K562 (cell line): ENCODE data around the gene PSMD8. TPM values are rescaled to one million over a fixed set of nuclear protein-coding genes. Genes with fewer than 3 reads are reported as not detected.

ENCODE experiments used
- ATAC-seq: fragments of 200-7000 bp; cut with Tn5 transposase; 3 replicates; pipeline ENCODE4 v1.9.1; 2020; ENCODE audit warnings: moderate library complexity
- BruUV-seq: library from RNA; stranded (reverse); fragments of 400-500 nt; replicated peaks from 2 replicates; lab custom pipeline; 2021; lab: Mats Ljungman, UMichigan
- CTCF ChIA-PET: fragments of 300-600 bp; formaldehyde crosslinking; extraction: SDS; loops from one replicate; lab custom pipeline; 2021; ENCODE audit warnings: low intra/inter-chr PET ratio; lab: Yijun Ruan, JAX
- POLR2A ChIA-PET: fragments of 300-600, 350-650 bp; sonication (Branson Sonifier 250); formaldehyde crosslinking; extraction: SDS; loops from one replicate; lab custom pipeline; 2021; ENCODE audit warnings: antibody characterized with exemption, inconsistent platforms; lab: Yijun Ruan, JAX
- DNase-seq, 4 experiments: peaks; one replicate each; pipeline versions ENCODE4 v3.0.0 to v3.0.0-alpha.2; 2011 to 2018; ENCODE audit warnings: low spot score in 3 of 4, mixed read lengths in 3 of 4; ENCODE audit errors: extremely low read depth in 1 of 4
- FAIRE-seq: peaks from 2 replicates; lab custom pipeline; 2011; peaks lifted over from hg19 to GRCh38; lab: Jason Lieb, UNC
- H2AFZ ChIP-seq: 2 replicates; pipeline ENCODE4 v1.6.0; 2011; ENCODE audit warnings: low read depth, low read length, control low read depth, inconsistent platforms
- H3K27ac ChIP-seq: fragments of 200-600 bp; 3 replicates; pipeline ENCODE4 v1.8.0; 2011; ENCODE audit warnings: low read depth, mild to moderate bottlenecking, control low read depth, inconsistent platforms, low read length, moderate library complexity, mixed read lengths; ENCODE audit errors: extremely low read depth
- H3K27me3 ChIP-seq, 2 experiments: fragments of 300-600 bp in 1 of 2; 2 replicates in 1 of 2; 3 replicates in 1 of 2; pipeline versions ENCODE4 v1.6.0 to v1.8.0; 2011; ENCODE audit warnings: inconsistent platforms in 2 of 2, low read length in 2 of 2, mild to moderate bottlenecking in 1 of 2, mixed read lengths in 1 of 2, moderate library complexity in 1 of 2; ENCODE audit not compliant: control insufficient read depth in 2 of 2, insufficient read depth in 2 of 2
- H3K36me3 ChIP-seq: fragments of 300-600 bp; 3 replicates; pipeline ENCODE4 v1.8.0; 2011; ENCODE audit warnings: mild to moderate bottlenecking, low read length, inconsistent platforms; ENCODE audit not compliant: control insufficient read depth, insufficient read depth
- H3K4me1 ChIP-seq, 2 experiments: fragments of 200-600 bp in 1 of 2; replicated peaks in 1 of 2; 2 replicates in 1 of 2; 3 replicates in 1 of 2; pipeline versions ENCODE4 v1.5.1 to v1.8.0; 2011; ENCODE audit warnings: inconsistent platforms in 2 of 2, low read length in 2 of 2, mild to moderate bottlenecking in 1 of 2, mixed read lengths in 1 of 2, moderate library complexity in 1 of 2; ENCODE audit not compliant: control insufficient read depth in 2 of 2, insufficient read depth in 2 of 2
- H3K4me2 ChIP-seq: 2 replicates; pipeline ENCODE4 v1.6.1; 2011; ENCODE audit warnings: low read length, control low read depth, inconsistent platforms, mixed read lengths; ENCODE audit not compliant: insufficient read depth
- H3K4me3 ChIP-seq: fragments of 200-600 bp; sonication (generic), shearing (Covaris generic); 2 replicates; pipeline ENCODE4 v1.5.1; 2016; ENCODE audit warnings: control low read depth, inconsistent platforms
- H3K79me2 ChIP-seq: fragments of 200-600 bp; 3 replicates; pipeline ENCODE4 v1.8.0; 2011; ENCODE audit warnings: low read length, inconsistent platforms; ENCODE audit not compliant: control insufficient read depth, insufficient read depth
- H3K9ac ChIP-seq, 2 experiments: 2 replicates each; pipeline versions ENCODE4 v1.6.0 to v1.6.1; 2011; ENCODE audit warnings: low read depth in 2 of 2, low read length in 2 of 2, control low read depth in 1 of 2, inconsistent platforms in 1 of 2, mild to moderate bottlenecking in 1 of 2, mixed read lengths in 1 of 2; ENCODE audit not compliant: insufficient read depth in 1 of 2
- H3K9me1 ChIP-seq: one replicate; pipeline ENCODE4 v1.6.0; 2011; ENCODE audit warnings: inconsistent platforms, mild to moderate bottlenecking, low read length, moderate library complexity; ENCODE audit not compliant: control insufficient read depth, insufficient read depth
- H3K9me3 ChIP-seq: replicated peaks from 2 replicates; pipeline ENCODE4 v1.5.1; 2011; ENCODE audit warnings: low read depth, low read length, inconsistent platforms; ENCODE audit not compliant: control insufficient read depth, insufficient read depth
- H4K20me1 ChIP-seq: replicated peaks from 2 replicates; pipeline ENCODE4 v1.6.1; 2011; ENCODE audit warnings: low read length, inconsistent platforms, mixed read lengths; ENCODE audit not compliant: control insufficient read depth, insufficient read depth
- ARNT ChIP-seq, 2 experiments: fragments of 450-650 bp; IDR thresholded peaks; 2 replicates each; pipeline ENCODE4 v1.6.1; 2016; ENCODE audit warnings: mild to moderate bottlenecking in 1 of 2
- HMGN3 ChIP-seq: IDR thresholded peaks from 2 replicates; pipeline ENCODE4 v1.6.1; 2011; ENCODE audit warnings: borderline replicate concordance, low read depth, mild to moderate bottlenecking, mixed read lengths, low read length; ENCODE audit not compliant: insufficient read length; ENCODE audit errors: extremely low read depth
- JUND ChIP-seq, 2 experiments: IDR thresholded peaks; 2 replicates in 1 of 2; 3 replicates in 1 of 2; pipeline ENCODE4 v1.6.1; 2011; ENCODE audit warnings: borderline replicate concordance in 2 of 2, low read depth in 2 of 2, low read length in 2 of 2, improper control_type of control experiment in 1 of 2, missing biosample characterization in 1 of 2, missing genetic modification characterization in 1 of 2, missing genetic modification reagents in 1 of 2
- LARP7 ChIP-seq: fragments of 450-650 bp; IDR thresholded peaks from 2 replicates; pipeline ENCODE4 v1.6.1; 2016
- MTA3 ChIP-seq: fragments of 450-650 bp; formaldehyde crosslinking; IDR thresholded peaks from 2 replicates; pipeline ENCODE4 v1.6.1; 2017; ENCODE audit warnings: mild to moderate bottlenecking, borderline replicate concordance
- NFE2L1 ChIP-seq: fragments of 450-650 bp; IDR thresholded peaks from 2 replicates; pipeline ENCODE4 v1.6.1; 2016; ENCODE audit warnings: missing genetic modification characterization, low read depth, mild to moderate bottlenecking, missing compliant biosample characterization, moderate library complexity, borderline replicate concordance
- SMARCE1 ChIP-seq: fragments of 450-650 bp; IDR thresholded peaks from 2 replicates; pipeline ENCODE4 v1.7.1; 2016; ENCODE audit warnings: mild to moderate bottlenecking
- SPI1 ChIP-seq: IDR thresholded peaks from 2 replicates; pipeline ENCODE4 v1.6.1; 2011; ENCODE audit warnings: low read depth, low read length, control low read depth, borderline replicate concordance
- TCF3 ChIP-seq: sonication (generic); formaldehyde crosslinking; IDR thresholded peaks from 2 replicates; pipeline ENCODE4 v1.4.0; 2020; ENCODE audit warnings: mild to moderate bottlenecking, missing genetic modification reagents
- WGBS: fragments of 100-300 bp; shearing (Covaris generic); methylation state at CpG from one replicate; pipeline ENCODE4 v1.1.6; 2016; ENCODE audit warnings: low coverage, mixed read lengths; ENCODE audit not compliant: insufficient coverage; ENCODE audit errors: missing lambda C conversion rate; 5-methylcytosine and 5-hydroxymethylcytosine counted together
- in situ Hi-C: fragments of 300-500 bp; cut with MboI; formaldehyde crosslinking; loops from 4 replicates; pipeline ENCODE4 v1.15.0; 2018; ENCODE audit warnings: inconsistent platforms, mixed read lengths
- intact Hi-C: fragments of 100-400 bp; cut with micrococcal nuclease; formaldehyde crosslinking; loops from 2 replicates; pipeline ENCODE4 v1.14.2; 2022
- polyA plus RNA-seq, 8 experiments: library from polyadenylated mRNA; depleted of rRNA in 4 of 8; stranded (reverse) in 5 of 8; unstranded in 3 of 8; fragments of >200 nt; fragmentation: Nextera tagmentation in 2 of 8; fragmentation: Illumina TruSeq in 1 of 8; extraction: Ambion mirVana in 2 of 8; extraction: Trizol in 1 of 8; gene quantifications; 2 replicates each; pipeline versions ENCODE4 v1.2.1 to v1.2.3, GENCODE V29; 2011 to 2014; ENCODE audit warnings: inconsistent platforms in 1 of 8, missing spikeins in 1 of 8
- total RNA-seq, 7 experiments: library from RNA; depleted of rRNA in 6 of 7; stranded (reverse); fragments of >200 nt in 6 of 7; fragmentation: Illumina TruSeq in 2 of 7; extraction: Trizol in 2 of 7; gene quantifications; 2 replicates each; pipeline versions ENCODE4 v1.2.1 to v1.2.3, GENCODE V29; 2011 to 2021; ENCODE audit warnings: low replicate concordance in 1 of 7

Gene PSMD8
- total and polyA plus RNA-seq, 9 of the 15 experiments (the other 6 are each of a cell fraction or from before 2014, with no cell fraction given) = 130 to 583 (median 315) TPM

DNA sequence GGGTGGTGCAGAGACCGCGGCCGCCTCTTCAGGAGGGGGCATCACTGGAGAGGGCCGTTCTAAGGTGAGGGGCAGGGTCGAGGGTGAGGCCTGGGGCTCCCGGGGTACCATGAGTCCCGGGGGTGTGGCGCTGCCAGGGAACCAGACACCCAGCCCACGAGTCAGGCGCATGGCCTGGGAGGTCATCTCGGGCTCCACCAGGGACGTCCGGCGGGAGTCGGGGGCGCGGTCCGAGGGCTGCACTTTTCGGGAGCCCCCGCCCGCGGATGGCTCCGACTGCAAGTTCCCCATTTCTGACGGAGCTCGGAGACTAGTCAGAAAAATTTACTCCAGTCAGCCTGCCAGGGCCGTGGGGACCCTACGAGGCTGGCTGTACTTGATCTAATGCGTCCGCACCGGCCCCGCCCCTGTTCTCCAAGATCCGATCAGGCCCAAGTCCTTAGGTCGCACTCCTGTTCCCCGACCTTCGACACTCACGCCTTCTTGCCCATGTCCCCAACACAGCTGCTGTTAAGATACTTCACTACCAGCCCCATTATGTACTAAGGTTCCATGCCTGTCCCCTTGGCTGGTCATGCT is 12.7 kb downstream of the PSMD8 start:
- H3K9me1 ChIP-seq = peaks cover 3% of the 10 kb centered on the region
- no TSS peak for BruUV-seq
- H3K79me2 ChIP-seq = 0 out of 3 replicates have a peak, but pooled peaks cover 2% of the 10 kb centered on the region
- CTCF ChIA-PET = interaction anchor here (0.6 kb wide), 1 partner anchor 20 kb away, joined by 5 read pairs; no protein-coding TSS in a partner anchor
- POLR2A ChIA-PET = interaction anchor here (0.6 to 1.7 kb wide), 13 partner anchors 9 to 455 kb away, joined by 3 to 27 read pairs (median 4); partner anchors contain the start of genes FAM98C and PSMD8
- peak; percentile 9; the same call in 2 of the 3 replicates for ATAC-seq
- peak overlapping the region; percentile 17 to 81; a peak in 3 of 4 replicates for H3K9ac ChIP-seq
- peaks cover 6 to 56% of the 10 kb centered on the region in 2 experiments; a peak in 3 of 5 replicates for H3K4me1 ChIP-seq
- peak in 2 of 4 experiments; percentile 42 to 78 for DNase-seq
- WGBS = 7% methylated on average over 28 of the region's 36 CpGs
- no peaks in the 10 kb centered on the region for H3K27me3 ChIP-seq
- H3K9me3 ChIP-seq = no peaks in the 10 kb centered on the region
- peak overlapping the region; percentile 70 for H3K4me2 ChIP-seq
- peak overlapping the region; percentile 33; the same call in 2 of the 3 replicates for H3K27ac ChIP-seq
- FAIRE-seq = peak; percentile 75
- peaks cover 42% of the 10 kb centered on the region; the same call in 2 of the 3 replicates for H3K36me3 ChIP-seq
- in situ Hi-C loops = no loop called here
- peak overlapping the region; percentile 60; the same call in 1 of the 2 replicates for H2AFZ ChIP-seq
- intact Hi-C loops = loop anchor here (5.0 kb wide), 2 partner anchors 50 to 145 kb away; partner anchors contain the start of gene CATSPERG
- peak overlapping the region; percentile 49 for H3K4me3 ChIP-seq
- peaks cover 3% of the 10 kb centered on the region; the same call in 1 of the 2 replicates for H4K20me1 ChIP-seq
- TF ChIP-seq JUND (IDR thresholded peaks at IDR 0.05; ENCODE audit: borderline replicate concordance, low read depth, low read length) = no peak
- TF ChIP-seq JUND (tag; IDR thresholded peaks at IDR 0.05; ENCODE audit: borderline replicate concordance, low read depth, low read length) = no peak
- TF ChIP-seq TCF3 (CRISPR knock-in tag) = 0 out of 2 replicates have a peak, but pooled peaks have one; percentile 20
- TF ChIP-seq MTA3 = no peak
- TF ChIP-seq HMGN3 = no peak
- 0 out of 2 replicates have a peak, but pooled peaks have one; percentile 25 for TF ChIP-seq SPI1
- TF ChIP-seq NFE2L1 (tag) = no peak
- TF ChIP-seq LARP7 = no peak
- TF ChIP-seq ARNT (IDR thresholded peaks at IDR 0.05) = no peak
- peak; percentile 41; the same call in 1 of the 2 replicates for TF ChIP-seq SMARCE1
